Measurements from ENCODE around the gene ITGA5.

GRCh38 chr12:54439521-54440255, 20.6 kb upstream of the ITGA5 start:
- TF ChIP-seq MAFG (tag; conservative IDR thresholded peaks at IDR 0.05) (no peak), ILK (tag; IDR thresholded peaks at IDR 0.05; ENCODE audit: borderline replicate concordance, low read depth) (no peak), MYC (IDR thresholded peaks at IDR 0.05; ENCODE audit: low read depth, low read length) (no peak), MYC (CRISPR knock-in tag; IDR thresholded peaks at IDR 0.05; ENCODE audit: borderline replicate concordance, low read depth) (no peak), CBX5 (IDR thresholded peaks at IDR 0.05; ENCODE audit: borderline replicate concordance, low read depth) (no peak)
